GM12878 (cell line): Measurements from ENCODE around the gene ZNF331. TPM values are rescaled to one million over a fixed set of nuclear protein-coding genes. Genes with fewer than 3 reads are reported as not detected.

Experiments
- polyA plus RNA-seq, 11 experiments: library from polyadenylated mRNA; depleted of rRNA in 4 of 11; unstranded in 6 of 11; stranded (reverse) in 5 of 11; fragments of >200 nt; fragmentation: Nextera tagmentation in 4 of 11; fragmentation: Illumina TruSeq in 1 of 11; extraction: Ambion mirVana in 4 of 11; extraction: Trizol in 1 of 11; gene quantifications; 1 replicate in 1 of 11; 2 replicates in 10 of 11; pipeline versions ENCODE4 v1.2.1 to v1.2.3, GENCODE V29; 2011 to 2016; ENCODE audit warnings: inconsistent platforms in 2 of 11, missing spikeins in 2 of 11, low read depth in 1 of 11
- total RNA-seq, 4 experiments: library from RNA; depleted of rRNA in 3 of 4; stranded (reverse); fragments of >200 nt in 3 of 4; fragmentation: Illumina TruSeq in 1 of 4; extraction: Trizol in 1 of 4; gene quantifications; 2 replicates each; pipeline versions ENCODE4 v1.2.1 to v1.2.3, GENCODE V29; 2013 to 2021

ZNF331 gene
- total and polyA plus RNA-seq, 10 of the 15 experiments (the other 5 are each of a cell fraction or from before 2014, with no cell fraction given), result 2.6 to 11.5 (median 5.3) TPM

Other genes with a start within 250 kb of the ZNF331 start
- 4.1 and 5.2 TPM in 2 replicates for gene ZNF845, start 204.4 kb upstream of the ZNF331 start, total RNA-seq (2014; rRNA removed)
- gene ZNF845, start 204.4 kb upstream of the ZNF331 start, total RNA-seq (2014; rRNA removed; fragmentation: Illumina TruSeq; extraction: Trizol), result 7.6 and 8.2 TPM in 2 replicates
- 3.6 and 4.2 TPM in 2 replicates for gene ZNF845, start 204.4 kb upstream of the ZNF331 start, total RNA-seq (2021)
- 6.0 and 10.7 TPM in 2 replicates for gene ZNF845, start 204.4 kb upstream of the ZNF331 start, polyA plus RNA-seq (2011; rRNA removed)
- 4.2 and 4.3 TPM in 2 replicates for gene ZNF845, start 204.4 kb upstream of the ZNF331 start, polyA plus RNA-seq (2014; fragmentation: Illumina TruSeq; extraction: Trizol)
- under 1 TPM; 0.58 to 0.66 TPM for gene ZNF845, start 204.4 kb upstream of the ZNF331 start, polyA plus RNA-seq (2014; fragmentation: Nextera tagmentation; extraction: Ambion mirVana)
- 1.6 and 2.3 TPM in 2 replicates for gene ZNF845, start 204.4 kb upstream of the ZNF331 start, polyA plus RNA-seq (2014; rRNA removed)
- 1 to 10 TPM; 3.7 to 4.1 TPM for gene ZNF845, start 204.4 kb upstream of the ZNF331 start, polyA plus RNA-seq (2016; fragmentation: Nextera tagmentation; extraction: Ambion mirVana)
- gene ZNF525, start 172.4 kb upstream of the ZNF331 start, total RNA-seq (2014; rRNA removed), result 12.4 and 14.6 TPM in 2 replicates
- gene ZNF525, start 172.4 kb upstream of the ZNF331 start, total RNA-seq (2014; rRNA removed; fragmentation: Illumina TruSeq; extraction: Trizol), result 18.1 and 18.9 TPM in 2 replicates
- 11.9 and 14.1 TPM in 2 replicates for gene ZNF525, start 172.4 kb upstream of the ZNF331 start, total RNA-seq (2021)
- gene ZNF525, start 172.4 kb upstream of the ZNF331 start, polyA plus RNA-seq (2011; rRNA removed), result 25.8 and 50.6 TPM in 2 replicates
- gene ZNF525, start 172.4 kb upstream of the ZNF331 start, polyA plus RNA-seq (2014; fragmentation: Illumina TruSeq; extraction: Trizol), result 11.2 and 21.1 TPM in 2 replicates
- gene ZNF525, start 172.4 kb upstream of the ZNF331 start, polyA plus RNA-seq (2014; fragmentation: Nextera tagmentation; extraction: Ambion mirVana), result 1 to 10 TPM; 3.0 to 4.0 TPM
- gene ZNF525, start 172.4 kb upstream of the ZNF331 start, polyA plus RNA-seq (2014; rRNA removed), result 7.6 TPM in 2 replicates
- gene ZNF525, start 172.4 kb upstream of the ZNF331 start, polyA plus RNA-seq (2016; fragmentation: Nextera tagmentation; extraction: Ambion mirVana), result 1 to 10 TPM; 7.1 TPM
- 8.0 and 8.7 TPM in 2 replicates for gene ZNF765, start 143.0 kb upstream of the ZNF331 start, total RNA-seq (2014; rRNA removed)
- gene ZNF765, start 143.0 kb upstream of the ZNF331 start, total RNA-seq (2014; rRNA removed; fragmentation: Illumina TruSeq; extraction: Trizol), result 12.6 and 13.4 TPM in 2 replicates
- 6.3 and 7.9 TPM in 2 replicates for gene ZNF765, start 143.0 kb upstream of the ZNF331 start, total RNA-seq (2021)
- 12.7 and 17.1 TPM in 2 replicates for gene ZNF765, start 143.0 kb upstream of the ZNF331 start, polyA plus RNA-seq (2011; rRNA removed)
- 5.7 and 7.4 TPM in 2 replicates for gene ZNF765, start 143.0 kb upstream of the ZNF331 start, polyA plus RNA-seq (2014; fragmentation: Illumina TruSeq; extraction: Trizol)
- 1 to 10 TPM; 2.9 to 4.2 TPM for gene ZNF765, start 143.0 kb upstream of the ZNF331 start, polyA plus RNA-seq (2014; fragmentation: Nextera tagmentation; extraction: Ambion mirVana)
- 3.9 and 4.5 TPM in 2 replicates for gene ZNF765, start 143.0 kb upstream of the ZNF331 start, polyA plus RNA-seq (2014; rRNA removed)
- 1 to 10 TPM; 7.6 to 9.4 TPM for gene ZNF765, start 143.0 kb upstream of the ZNF331 start, polyA plus RNA-seq (2016; fragmentation: Nextera tagmentation; extraction: Ambion mirVana)
- gene ZNF761, start 106.2 kb upstream of the ZNF331 start, total RNA-seq (2014; rRNA removed), result 8.5 and 10.2 TPM in 2 replicates
- gene ZNF761, start 106.2 kb upstream of the ZNF331 start, total RNA-seq (2014; rRNA removed; fragmentation: Illumina TruSeq; extraction: Trizol), result 15.1 and 15.2 TPM in 2 replicates
- 7.9 and 8.8 TPM in 2 replicates for gene ZNF761, start 106.2 kb upstream of the ZNF331 start, total RNA-seq (2021)
- 22.7 and 33.7 TPM in 2 replicates for gene ZNF761, start 106.2 kb upstream of the ZNF331 start, polyA plus RNA-seq (2011; rRNA removed)
- gene ZNF761, start 106.2 kb upstream of the ZNF331 start, polyA plus RNA-seq (2014; fragmentation: Illumina TruSeq; extraction: Trizol), result 13.0 and 14.9 TPM in 2 replicates
- 10 to 100 TPM in 1 of 2 experiments, 1 to 10 TPM in 1; 8.7 to 17.9 TPM for gene ZNF761, start 106.2 kb upstream of the ZNF331 start, polyA plus RNA-seq (2014; fragmentation: Nextera tagmentation; extraction: Ambion mirVana)
- gene ZNF761, start 106.2 kb upstream of the ZNF331 start, polyA plus RNA-seq (2014; rRNA removed), result 7.3 and 8.2 TPM in 2 replicates
- gene ZNF761, start 106.2 kb upstream of the ZNF331 start, polyA plus RNA-seq (2016; fragmentation: Nextera tagmentation; extraction: Ambion mirVana), result 10 to 100 TPM in 1 of 2 experiments, 1 to 10 TPM in 1; 9.9 to 11.3 TPM
- gene ZNF813, start 70.4 kb upstream of the ZNF331 start, total RNA-seq (2014; rRNA removed), result 2.1 and 3.0 TPM in 2 replicates
- 4.8 and 5.1 TPM in 2 replicates for gene ZNF813, start 70.4 kb upstream of the ZNF331 start, total RNA-seq (2014; rRNA removed; fragmentation: Illumina TruSeq; extraction: Trizol)
- gene ZNF813, start 70.4 kb upstream of the ZNF331 start, total RNA-seq (2021), result 2.9 and 3.4 TPM in 2 replicates
- 4.3 and 7.6 TPM in 2 replicates for gene ZNF813, start 70.4 kb upstream of the ZNF331 start, polyA plus RNA-seq (2011; rRNA removed)
- 2.7 and 3.4 TPM in 2 replicates for gene ZNF813, start 70.4 kb upstream of the ZNF331 start, polyA plus RNA-seq (2014; fragmentation: Illumina TruSeq; extraction: Trizol)
- gene ZNF813, start 70.4 kb upstream of the ZNF331 start, polyA plus RNA-seq (2014; fragmentation: Nextera tagmentation; extraction: Ambion mirVana), result under 1 TPM; 0.27 to 0.84 TPM
- 1.2 and 1.3 TPM in 2 replicates for gene ZNF813, start 70.4 kb upstream of the ZNF331 start, polyA plus RNA-seq (2014; rRNA removed)
- gene ZNF813, start 70.4 kb upstream of the ZNF331 start, polyA plus RNA-seq (2016; fragmentation: Nextera tagmentation; extraction: Ambion mirVana), result 1 to 10 TPM; 2.4 to 2.9 TPM
- not detected in 2 replicates for gene DPRX, start 93.9 kb downstream of the ZNF331 start, total RNA-seq (2014; rRNA removed)
- gene DPRX, start 93.9 kb downstream of the ZNF331 start, total RNA-seq (2014; rRNA removed; fragmentation: Illumina TruSeq; extraction: Trizol), result not detected in 2 replicates
- not detected in 2 replicates for gene DPRX, start 93.9 kb downstream of the ZNF331 start, total RNA-seq (2021)
- not detected in 2 replicates for gene DPRX, start 93.9 kb downstream of the ZNF331 start, polyA plus RNA-seq (2011; rRNA removed)
- not detected in 2 replicates for gene DPRX, start 93.9 kb downstream of the ZNF331 start, polyA plus RNA-seq (2014; fragmentation: Illumina TruSeq; extraction: Trizol)
- not detected for gene DPRX, start 93.9 kb downstream of the ZNF331 start, polyA plus RNA-seq (2014; fragmentation: Nextera tagmentation; extraction: Ambion mirVana)
- gene DPRX, start 93.9 kb downstream of the ZNF331 start, polyA plus RNA-seq (2014; rRNA removed), result not detected in 2 replicates
- not detected for gene DPRX, start 93.9 kb downstream of the ZNF331 start, polyA plus RNA-seq (2016; fragmentation: Nextera tagmentation; extraction: Ambion mirVana)